T-helper 1 cell treated with Interleukin-12 subunit alpha and Interleukin-12 subunit beta and Interleukin-4 antibody, amounts not matched to agents 30 ng/mL and 1 ng/mL, for 36 hours (primary cell): ENCODE data around the gene PDGFC. TPM values are rescaled to one million over a fixed set of nuclear protein-coding genes. Genes with fewer than 3 reads are reported as not detected.

Experiments used
- intact Hi-C: fragments of 100-400 bp; cut with micrococcal nuclease; formaldehyde crosslinking; loops from one replicate; pipeline ENCODE4 v1.15.1; 2024
- total RNA-seq: library from RNA; stranded (reverse); gene quantifications from 2 replicates; pipeline ENCODE4 v1.2.3, GENCODE V29; 2022

The PDGFC gene, protein sequence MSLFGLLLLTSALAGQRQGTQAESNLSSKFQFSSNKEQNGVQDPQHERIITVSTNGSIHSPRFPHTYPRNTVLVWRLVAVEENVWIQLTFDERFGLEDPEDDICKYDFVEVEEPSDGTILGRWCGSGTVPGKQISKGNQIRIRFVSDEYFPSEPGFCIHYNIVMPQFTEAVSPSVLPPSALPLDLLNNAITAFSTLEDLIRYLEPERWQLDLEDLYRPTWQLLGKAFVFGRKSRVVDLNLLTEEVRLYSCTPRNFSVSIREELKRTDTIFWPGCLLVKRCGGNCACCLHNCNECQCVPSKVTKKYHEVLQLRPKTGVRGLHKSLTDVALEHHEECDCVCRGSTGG
- total RNA-seq, result not detected in 2 replicates

DNA sequence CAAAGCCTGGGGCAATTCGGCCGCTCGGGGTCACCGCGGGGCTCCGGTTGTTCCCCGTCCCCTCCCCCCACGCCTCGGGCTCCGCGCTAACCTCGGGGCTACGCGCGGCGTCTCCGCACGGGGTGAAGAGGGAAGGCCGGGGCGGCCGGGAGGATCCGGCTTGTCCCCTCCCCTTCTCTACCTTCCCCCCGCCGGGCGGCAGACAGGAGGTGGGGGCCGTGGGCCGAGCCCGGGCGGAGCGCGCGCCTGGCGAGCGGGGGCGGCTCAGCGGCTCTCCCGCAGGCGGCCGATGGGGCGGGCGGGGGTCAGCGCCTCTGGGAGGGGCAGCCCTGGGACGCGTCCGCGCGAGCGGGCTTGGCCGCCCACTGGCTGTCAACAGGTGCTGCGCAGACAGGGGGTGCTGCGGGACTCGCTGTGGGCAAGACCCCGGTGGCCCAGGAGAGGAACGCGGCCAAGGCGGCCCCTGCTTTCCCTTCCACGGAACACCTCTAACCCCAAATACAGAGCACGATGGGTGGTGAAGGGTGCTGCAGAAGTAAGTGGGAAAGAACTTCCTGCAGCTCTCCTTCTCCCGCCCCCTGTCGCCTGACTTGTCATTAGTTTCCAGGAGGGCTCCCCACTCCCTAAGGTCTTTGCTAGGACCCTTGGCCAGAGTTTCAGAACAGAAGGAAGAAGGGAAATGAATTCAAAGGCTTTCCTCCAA is at the start of gene PDGFC:
TSS of gene PDGFC (minus strand) at position 124 of the 703 bp plus-strand sequence. CDS start 896 bp downstream, outside the sequence.
- intact Hi-C loops, result loop anchor here (5.0 kb wide), 1 partner anchor 245 kb away; no protein-coding TSS in a partner anchor

DNA sequence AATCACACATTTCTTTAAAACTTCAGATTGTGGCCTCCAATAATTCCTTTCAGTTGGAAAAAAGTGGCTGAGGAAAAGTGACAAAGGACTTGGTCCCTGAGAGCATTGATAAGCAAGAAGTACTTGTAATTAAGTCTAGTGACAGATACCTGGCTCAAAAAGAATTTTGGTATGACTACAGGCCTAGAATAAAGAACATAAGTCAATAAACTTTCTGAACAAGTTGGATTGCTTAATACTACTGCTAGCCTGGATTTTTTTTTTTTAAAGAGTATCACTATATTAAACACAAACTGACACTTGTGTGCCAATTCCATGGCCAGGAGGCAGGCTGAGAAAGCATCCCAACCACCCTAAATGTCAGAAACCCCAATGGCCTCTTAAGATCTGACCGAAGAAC is 49.3 kb upstream of the PDGFC start:
- intact Hi-C loops, result no loop called here

DNA sequence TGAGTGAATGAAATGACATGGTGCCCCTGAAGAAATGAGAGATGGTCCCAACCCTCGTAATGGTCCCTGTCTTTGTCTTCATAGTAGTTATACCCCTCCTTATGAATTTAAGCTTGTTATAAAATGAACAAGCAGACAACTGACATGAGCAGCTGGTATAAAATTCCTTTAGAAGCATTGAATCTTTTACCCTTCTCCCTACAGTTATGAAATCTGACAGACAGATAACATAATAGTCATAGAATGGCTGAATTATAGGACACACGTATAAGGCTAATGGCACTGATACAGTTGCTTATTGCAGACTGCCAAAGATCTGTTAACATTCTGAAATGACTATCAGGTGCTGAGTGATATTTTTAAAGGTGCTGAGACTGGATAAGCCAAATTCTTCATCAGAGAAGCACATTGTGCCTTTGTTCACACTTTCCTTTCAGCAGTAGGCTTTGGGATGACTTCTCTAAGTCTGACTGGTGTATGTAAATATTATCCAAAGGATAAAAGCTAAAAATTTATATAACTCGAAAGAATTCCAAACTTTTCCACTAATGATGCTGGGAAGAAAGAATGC is 47.4 kb upstream of the PDGFC start:
- intact Hi-C loops, result no loop called here

DNA sequence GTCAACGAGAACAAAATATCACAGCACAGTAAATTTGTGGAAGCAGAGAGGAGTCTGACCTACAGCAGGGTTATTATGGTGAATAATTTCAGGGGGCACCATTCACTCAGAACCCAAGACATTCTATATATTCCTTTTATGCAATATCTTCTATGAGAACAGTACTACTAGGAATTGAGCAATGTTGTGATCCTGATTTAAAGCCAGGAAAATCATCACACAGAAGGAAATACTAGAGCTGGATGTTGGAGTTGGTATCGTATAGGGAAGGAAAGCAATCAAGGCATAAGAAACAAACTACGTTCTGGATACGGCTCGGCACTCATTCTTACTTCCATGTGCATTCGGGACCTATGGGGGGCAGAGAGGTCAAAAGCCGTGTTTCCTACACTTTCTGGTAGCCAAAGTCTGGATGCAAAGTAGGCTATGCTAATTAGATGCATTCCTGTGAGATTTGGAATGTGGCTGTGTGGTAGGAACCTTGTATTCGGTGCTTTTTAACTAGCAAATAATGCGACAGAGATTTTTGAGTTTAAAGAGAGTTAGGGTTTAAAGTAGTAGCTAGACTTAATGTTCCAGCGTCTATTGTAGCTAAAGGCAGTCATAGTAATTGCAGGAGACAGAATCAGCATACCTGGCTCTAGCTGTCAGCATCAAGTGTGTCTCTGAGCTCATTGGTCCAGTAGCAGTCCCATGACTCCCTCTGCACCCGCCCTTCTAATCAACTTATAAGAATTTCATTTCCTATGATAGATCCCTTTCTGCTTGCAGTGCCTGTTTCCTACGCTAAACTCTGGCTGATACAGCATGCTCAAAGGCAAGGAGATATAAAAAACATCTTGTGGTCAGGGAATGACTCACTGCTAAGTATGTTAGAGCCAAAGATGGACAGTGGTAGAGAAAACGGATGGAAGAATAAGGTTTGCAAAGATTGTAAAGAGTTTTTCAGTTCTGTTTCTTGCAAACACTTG is 43.3 kb upstream of the PDGFC start:
- intact Hi-C loops, result no loop called here

DNA sequence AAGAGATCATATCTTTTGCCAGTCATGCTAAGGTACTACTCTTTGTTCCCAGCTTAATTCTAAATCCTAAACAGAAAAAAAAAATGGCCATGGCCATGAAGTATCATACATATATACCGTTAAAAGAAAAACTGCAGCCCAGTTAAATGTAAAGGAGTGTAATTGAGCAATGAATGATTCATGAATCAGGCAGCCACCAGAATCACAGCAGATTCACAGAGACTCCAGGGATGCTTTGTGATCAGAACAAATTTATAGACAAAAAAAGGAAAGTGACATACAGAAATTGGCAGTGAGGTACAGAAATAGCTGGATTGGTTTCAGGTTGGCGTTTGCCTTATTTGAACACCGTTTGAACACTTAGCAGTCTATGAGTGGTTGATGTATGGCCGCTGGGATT is 42.1 kb upstream of the PDGFC start:
- intact Hi-C loops, result no loop called here

DNA sequence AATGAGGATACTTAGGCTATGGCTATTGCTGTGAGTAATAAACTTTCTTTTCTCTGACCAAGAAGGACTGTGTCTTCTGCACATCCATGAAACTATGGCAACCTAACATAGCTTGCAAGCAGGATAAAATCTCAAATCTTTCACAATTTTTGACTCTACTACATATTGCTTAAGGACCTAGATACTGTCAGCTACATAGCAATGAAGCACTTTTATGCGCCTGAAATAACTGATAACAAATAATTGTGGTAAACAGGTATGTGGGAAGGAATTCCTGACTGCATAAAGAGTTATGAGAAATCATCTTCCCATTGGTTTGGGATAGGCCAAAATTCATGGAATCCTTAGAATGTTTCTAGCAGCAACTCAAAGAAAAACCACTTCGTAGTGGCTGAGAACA is 41.2 kb upstream of the PDGFC start:
- intact Hi-C loops, result no loop called here

DNA sequence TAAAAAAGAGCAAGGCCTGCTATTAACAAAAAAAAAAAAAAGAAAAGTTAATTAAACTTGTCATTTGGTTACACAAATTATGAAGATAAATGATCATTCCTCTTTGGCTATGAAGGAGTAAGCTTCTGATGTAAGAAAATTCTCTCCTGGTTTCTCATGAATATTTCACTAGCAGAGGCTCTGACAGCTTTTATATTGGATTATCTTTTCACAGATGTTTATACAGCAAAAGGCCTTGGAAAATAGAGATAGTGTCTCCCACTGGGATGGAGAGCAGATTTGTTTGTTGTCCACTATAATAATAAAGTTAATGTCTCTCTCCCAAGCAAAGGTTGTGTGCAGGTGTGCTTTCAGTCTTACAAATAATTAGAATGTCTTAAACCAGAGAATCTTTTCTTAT is 40.7 kb upstream of the PDGFC start:
- intact Hi-C loops, result no loop called here

DNA sequence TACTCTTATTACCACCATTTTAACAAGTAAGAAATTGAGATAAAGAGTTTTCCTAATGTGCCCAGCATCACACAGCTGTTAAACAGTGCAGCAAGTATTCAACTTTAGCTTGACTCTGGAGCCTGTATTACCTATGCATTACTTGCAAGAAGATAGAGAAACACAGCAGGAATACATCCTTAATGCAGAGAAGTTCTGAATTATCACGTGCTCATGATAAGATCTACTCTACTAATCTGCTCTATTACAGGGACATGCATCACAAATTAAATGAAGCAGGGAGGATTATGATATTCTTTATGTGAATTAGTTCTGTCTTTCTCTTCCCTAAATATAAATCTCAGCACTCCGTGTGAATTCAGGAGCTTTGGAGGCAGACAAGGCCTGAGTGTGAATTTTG is 39.0 kb upstream of the PDGFC start:
- intact Hi-C loops, result no loop called here

DNA sequence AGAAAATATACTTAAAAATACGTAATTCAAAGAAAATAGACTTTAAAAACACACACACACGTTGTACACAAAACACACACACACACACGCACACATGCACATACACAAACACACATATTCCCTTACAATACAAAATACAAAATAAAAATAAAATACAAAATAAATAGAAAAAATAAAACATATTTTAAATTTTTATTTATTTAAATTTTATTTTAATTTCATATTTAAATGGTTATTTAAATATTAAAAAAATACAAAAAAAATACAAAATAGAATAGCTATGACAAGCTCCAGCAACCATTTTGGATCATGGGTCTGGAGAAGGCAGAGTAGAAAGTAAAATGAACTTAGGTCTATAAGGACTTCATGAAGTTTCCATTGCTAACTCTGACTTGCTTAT is 34.2 kb upstream of the PDGFC start:
- intact Hi-C loops, result no loop called here

DNA sequence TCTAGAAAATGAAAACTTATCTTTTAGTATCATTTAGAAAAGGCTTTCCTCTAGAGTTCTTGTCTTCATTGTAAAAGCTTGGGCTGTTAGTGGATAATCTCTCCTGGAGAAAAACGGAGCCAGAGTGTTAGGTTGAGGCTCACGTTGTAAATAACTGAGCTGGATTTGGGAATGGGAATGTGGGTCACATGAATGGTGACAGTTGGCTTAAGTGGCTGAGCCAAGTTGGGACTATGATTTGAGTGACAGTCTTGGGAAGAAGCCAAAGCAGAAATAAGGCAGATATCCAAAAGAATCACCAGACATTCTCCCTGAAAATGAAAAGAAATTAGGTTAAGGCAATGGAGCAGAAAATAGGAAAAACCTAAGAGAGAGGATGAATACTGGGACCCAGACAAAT is 33.6 kb upstream of the PDGFC start:
- intact Hi-C loops, result no loop called here

DNA sequence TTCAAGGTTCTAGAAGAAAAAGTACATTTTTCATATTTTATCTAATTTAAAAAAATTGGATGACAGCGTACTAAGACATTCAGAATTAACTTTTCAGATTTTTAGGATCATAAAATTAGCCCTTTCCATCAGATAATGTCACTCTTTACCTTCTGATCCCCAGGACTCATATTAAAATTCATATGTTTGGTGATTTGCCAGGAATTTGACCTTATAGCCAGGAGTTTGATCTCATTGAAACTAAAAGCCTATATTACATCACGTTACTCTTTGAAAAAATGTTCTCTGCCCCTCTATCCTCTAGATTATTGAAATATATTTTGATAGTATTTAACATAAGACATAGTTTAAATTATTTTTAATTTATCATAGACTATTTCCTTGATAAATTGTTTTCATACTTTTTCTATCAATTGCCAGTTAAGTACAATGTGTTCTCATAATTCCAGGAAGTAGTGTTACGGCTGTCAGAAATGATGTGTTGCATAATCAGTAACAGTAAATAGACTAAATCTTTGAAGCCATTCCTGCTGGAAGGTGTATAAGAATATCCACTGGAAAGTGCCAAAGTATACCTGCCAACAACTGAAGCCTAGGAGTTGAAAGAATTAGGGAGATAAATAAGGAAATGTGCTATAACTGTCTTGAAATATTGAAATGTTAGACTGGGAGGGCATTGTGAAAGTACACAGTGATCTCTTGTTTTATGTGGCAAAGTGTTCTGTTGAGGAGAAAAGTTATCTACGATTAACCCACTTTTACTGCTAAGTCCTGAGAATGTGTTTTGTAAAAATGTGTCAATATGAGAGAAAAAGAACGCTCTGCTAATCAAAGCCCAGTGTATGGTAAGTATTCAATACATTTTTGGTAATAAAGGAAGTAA is 32.9 kb upstream of the PDGFC start:
- intact Hi-C loops, result no loop called here

DNA sequence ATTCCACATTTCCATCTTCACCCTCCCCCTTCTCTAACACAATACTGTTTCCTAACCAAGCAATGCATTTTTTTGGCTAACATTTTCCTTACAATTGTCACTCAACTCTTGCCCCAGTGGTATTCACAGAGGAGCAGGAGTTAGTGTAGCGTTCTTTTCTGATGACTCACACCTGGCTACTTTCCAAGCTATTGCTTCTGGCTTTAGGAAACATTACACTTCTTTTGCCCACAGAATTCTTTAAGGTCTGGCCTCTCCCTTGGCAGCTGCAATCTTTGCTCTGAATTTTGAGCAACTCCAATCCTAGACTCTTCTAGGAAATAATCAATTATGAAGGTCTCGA is 27.5 kb upstream of the PDGFC start:
- intact Hi-C loops, result no loop called here

DNA sequence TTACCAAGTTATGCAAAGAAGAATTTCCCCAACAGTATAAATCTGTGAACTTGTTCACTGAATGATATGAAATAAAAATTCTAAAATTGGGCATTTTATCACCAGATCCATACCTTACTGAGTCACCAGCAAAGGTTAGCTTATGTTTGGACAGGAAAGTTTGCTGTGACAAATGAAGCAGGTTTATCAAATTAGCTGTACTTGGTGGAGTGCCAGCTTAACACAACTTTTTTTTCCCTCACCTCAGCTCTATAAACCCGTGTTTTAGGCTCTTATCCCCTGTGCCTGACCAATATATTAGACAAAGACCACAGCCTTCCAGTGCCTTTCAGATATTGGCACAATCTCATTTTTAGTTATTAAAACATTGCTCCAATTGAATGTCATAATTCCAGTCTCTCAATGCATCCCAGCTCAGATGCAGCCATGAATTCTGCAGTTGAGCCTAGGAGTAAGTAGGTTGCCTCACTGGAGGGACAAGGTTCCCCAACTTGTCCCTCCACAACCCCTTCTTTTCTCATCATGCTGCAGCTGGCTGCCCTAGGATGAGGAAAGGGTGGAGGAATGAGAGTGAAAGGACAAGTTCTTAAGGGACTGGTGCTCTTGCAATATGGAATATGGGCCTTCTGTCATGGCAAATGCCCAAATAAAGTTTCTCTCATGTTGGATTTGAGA is 27.0 kb upstream of the PDGFC start:
- intact Hi-C loops, result no loop called here

DNA sequence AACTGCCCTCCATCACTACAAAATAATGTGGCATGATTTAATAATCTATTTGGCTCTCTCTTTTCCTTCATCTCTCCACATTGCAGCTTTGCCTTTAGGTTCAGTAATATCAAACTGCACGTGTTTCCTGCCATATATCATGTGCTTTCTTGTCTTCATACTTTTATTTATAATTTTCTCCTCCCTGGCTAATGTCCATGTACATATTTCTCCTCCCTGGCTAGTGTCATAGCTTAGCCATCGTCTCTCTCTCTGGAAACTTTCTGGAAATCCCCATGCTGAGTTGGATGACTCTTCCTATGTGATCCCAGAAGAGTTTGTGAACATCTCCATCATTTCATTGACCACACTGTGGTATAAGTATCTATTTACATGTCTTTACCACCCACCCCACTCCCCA is 21.3 kb upstream of the PDGFC start:
- intact Hi-C loops, result no loop called here

DNA sequence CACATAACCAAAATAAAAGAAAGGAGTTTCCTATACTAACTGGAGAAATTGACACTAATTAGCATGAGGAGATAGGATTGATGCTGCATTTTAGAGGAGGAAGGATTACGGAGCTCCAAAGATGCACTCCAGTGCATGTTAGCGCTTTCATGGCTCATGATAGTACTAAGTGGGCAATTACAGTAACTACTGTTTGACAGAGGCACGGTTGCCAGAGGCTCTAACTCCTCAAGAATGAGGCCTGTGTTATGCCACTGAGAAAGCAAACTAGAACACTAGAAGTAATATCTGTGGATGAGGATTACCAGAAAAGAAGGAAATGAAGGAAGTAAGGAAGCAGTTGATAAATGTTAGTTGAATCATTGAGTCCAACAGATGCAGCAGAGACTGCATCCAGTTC is 19.6 kb upstream of the PDGFC start:
- intact Hi-C loops, result no loop called here

DNA sequence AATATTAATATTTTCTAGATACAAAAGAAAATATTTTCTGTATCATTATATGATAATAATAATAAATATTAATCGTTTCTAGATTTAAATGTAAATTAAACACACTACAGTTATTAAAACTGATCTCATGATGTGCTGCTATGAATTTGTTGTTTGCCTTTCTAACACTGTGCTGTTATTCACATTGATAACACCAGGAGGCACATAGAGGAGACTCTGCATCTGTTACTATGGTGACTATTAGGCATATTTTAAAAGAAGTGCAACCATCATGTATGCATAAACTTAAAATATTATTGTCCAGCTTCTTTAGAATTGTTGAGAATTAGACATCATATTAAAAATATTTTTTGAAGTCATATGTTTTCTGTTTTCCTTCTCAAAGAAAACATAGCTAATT is 11.8 kb upstream of the PDGFC start:
- intact Hi-C loops, result no loop called here

DNA sequence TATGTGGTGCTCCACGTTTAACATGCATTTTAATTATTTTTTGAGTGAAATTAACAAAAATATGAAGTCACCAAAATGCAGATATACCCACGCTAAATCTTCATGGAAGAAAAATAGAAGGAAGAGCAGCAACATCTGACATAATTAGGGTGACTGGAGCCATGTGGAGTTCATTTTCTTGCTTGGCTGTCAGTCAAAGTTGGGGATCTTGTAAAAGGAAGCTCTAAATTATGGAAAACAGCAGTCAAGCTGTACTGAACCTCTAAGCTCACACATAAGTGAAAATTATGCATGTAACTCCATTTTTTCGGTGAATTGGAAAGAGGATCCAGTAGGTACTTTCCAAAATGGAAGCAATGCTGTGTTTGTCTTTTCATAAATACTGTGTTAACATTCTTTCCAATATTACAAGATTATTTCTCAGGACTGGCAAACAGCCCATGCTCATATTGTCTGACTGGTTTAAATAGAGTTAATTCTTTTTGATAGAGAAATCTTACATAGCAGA is 9.7 kb upstream of the PDGFC start:
- intact Hi-C loops, result no loop called here

DNA sequence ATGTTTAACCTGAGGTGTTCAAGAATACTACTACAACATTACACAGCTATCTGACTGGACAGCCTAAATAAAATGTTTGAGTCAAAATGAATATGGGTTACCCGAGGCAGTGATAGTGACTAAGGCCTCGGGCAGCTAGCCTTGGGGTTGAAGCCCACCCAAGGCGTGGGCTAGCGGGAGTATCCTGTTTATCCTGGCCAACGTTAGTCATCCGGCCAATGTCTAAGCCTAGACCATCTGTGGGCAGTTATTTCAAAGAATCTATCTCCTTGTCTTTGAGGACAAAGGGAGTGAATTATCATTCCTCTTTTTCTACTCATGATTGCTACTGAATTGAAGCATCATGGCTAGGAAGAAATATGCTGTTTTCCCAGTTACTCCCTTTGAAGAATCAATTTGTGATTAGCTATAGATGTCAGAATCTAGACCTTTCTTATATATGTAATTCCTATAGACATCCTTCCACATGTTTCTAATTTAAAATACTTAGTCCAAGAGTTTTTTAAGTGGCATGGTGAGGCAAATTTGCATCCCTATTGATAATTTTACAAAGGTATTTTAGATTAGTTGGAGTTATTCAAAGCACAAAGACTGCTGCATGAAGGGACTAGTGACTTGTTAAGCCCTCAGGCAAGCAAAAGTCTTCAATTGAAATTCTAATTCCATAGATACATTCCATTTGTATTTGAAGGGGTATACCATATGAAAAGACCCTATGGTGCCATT is 6.0 kb upstream of the PDGFC start:
- intact Hi-C loops, result no loop called here

DNA sequence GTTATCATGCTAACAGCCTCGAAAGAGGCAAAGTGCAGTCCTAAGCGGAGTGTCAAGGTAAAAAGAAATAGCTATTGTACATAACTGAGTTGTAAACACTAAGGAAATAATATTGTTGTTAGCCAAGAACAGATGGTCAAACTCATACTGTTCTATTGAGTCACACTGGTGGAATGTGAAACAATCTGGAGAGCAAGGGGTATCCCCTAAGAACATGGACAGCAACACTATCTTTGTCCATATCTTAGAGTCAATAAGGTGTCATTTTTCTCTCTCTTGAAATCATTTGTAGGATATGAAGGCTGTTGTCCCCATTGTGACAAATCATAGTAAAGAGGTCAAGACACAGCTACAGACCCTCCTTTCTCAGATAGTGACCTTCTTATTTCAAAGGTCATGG is 4.5 kb upstream of the PDGFC start:
- intact Hi-C loops, result no loop called here
